SIG-M5 treated with dmso at 0.1 percent for 504 hours (cell line): Measurements from ENCODE around the gene CD247.

ENCODE experiments used
- DNase-seq: peaks from one replicate; lab custom pipeline; 2025; ENCODE audit not compliant: unreplicated experiment; lab: John Stamatoyannopoulos, UW

The CD247 gene

GRCh38 chr1:167440776-167441175, 77.6 kb downstream of the CD247 start:
- no peak for DNase-seq

GRCh38 chr1:167440345-167440744, 78.0 kb downstream of the CD247 start:
- DNase-seq: no peak

- DNase-seq: peak; percentile 48
Observed at GRCh38 chr1:167439301-167439988, 78.9 kb downstream of the CD247 start.

- no peak for DNase-seq
Observed at GRCh38 chr1:167438171-167439138, 79.9 kb downstream of the CD247 start.

- DNase-seq: no peak
Observed at GRCh38 chr1:167435484-167435883, 82.8 kb downstream of the CD247 start.

GRCh38 chr1:167434306-167434705, 84.0 kb downstream of the CD247 start:
- DNase-seq: no peak

GRCh38 chr1:167433884-167434283, 84.4 kb downstream of the CD247 start:
- DNase-seq: no peak

GRCh38 chr1:167432780-167433179, 85.5 kb downstream of the CD247 start:
- no peak for DNase-seq

GRCh38 chr1:167431909-167432650, 86.2 kb downstream of the CD247 start:
- DNase-seq: no peak

GRCh38 chr1:167431261-167431908, 86.9 kb downstream of the CD247 start:
- no peak for DNase-seq

- DNase-seq: no peak
Observed at GRCh38 chr1:167430849-167431242, 87.5 kb downstream of the CD247 start.

- DNase-seq: no peak
Observed at GRCh38 chr1:167430134-167430848, 88.0 kb downstream of the CD247 start.

GRCh38 chr1:167429612-167430011, 88.7 kb downstream of the CD247 start:
- no peak for DNase-seq

- DNase-seq: no peak
Observed at GRCh38 chr1:167428395-167428794, 89.9 kb downstream of the CD247 start.

- no peak for DNase-seq
Observed at GRCh38 chr1:167427848-167428247, 90.5 kb downstream of the CD247 start.

GRCh38 chr1:167426716-167427115, 91.6 kb downstream of the CD247 start:
- DNase-seq: no peak

- no peak for DNase-seq
Observed at GRCh38 chr1:167425482-167425881, 92.8 kb downstream of the CD247 start.

GRCh38 chr1:167423684-167424619, 94.4 kb downstream of the CD247 start:
- no peak for DNase-seq

GRCh38 chr1:167420510-167420909, 97.8 kb downstream of the CD247 start:
- DNase-seq: no peak
